Posterior vena cava (tissue), 2 donors: ENCODE results near the gene RPL38. TPM values are rescaled to one million over a fixed set of nuclear protein-coding genes. Genes with fewer than 3 reads are reported as not detected.

Source experiments
- total RNA-seq, 2 donors: library from RNA; stranded (reverse); fragmentation: NEBNext Ultra II Directional; extraction: Animal tissue kit (Norgen Biotek cat#: 25700); gene quantifications; one replicate each; pipeline ENCODE4 v1.2.1, GENCODE V29; 2021
- donor health status: DM: yes; HTN: yes; CAD: no.
- donor health status: DM: yes; HTN: yes; CAD: no.

The RPL38 gene
- total RNA-seq, 2 donors from 2014 or later = 560 to 702 TPM

Other genes with a start within 250 kb of the RPL38 start
- gene TTYH2, start 9.9 kb downstream of the RPL38 start, total RNA-seq = 1 to 10 TPM; 3.2 to 5.5 TPM
- gene DNAI2, start 70.6 kb downstream of the RPL38 start, total RNA-seq = not detected
- 1 to 10 TPM; 1.4 to 2.3 TPM for gene KIF19, start 122.5 kb downstream of the RPL38 start, total RNA-seq
- not detected for gene BTBD17, start 158.2 kb downstream of the RPL38 start, total RNA-seq
- under 1 TPM in 1 of 2 donors, not detected in 1; 0.14 TPM for gene GPR142, start 163.8 kb downstream of the RPL38 start, total RNA-seq
- 10 to 100 TPM in 1 of 2 donors, 1 to 10 TPM in 1; 7.3 to 12.9 TPM for gene GPRC5C, start 228.4 kb downstream of the RPL38 start, total RNA-seq